Gastroesophageal sphincter (tissue), 3 donors: ENCODE data around the gene EEF2.
A peak's percentile ranks its signal among the peaks of the same experiment; 100 is the strongest.

ENCODE experiments used
- CTCF ChIP-seq, 4 experiments: fragments of 200-600 bp in 2 of 4; fragments of 450-650 bp in 2 of 4; sonication (generic) in 1 of 4; IDR thresholded peaks; one replicate each; pipeline ENCODE4 v1.5.1; 2017 to 2019; ENCODE audit warnings: antibody characterized with exemption in 4 of 4, mild to moderate bottlenecking in 2 of 4, moderate library complexity in 2 of 4
- POLR2A ChIP-seq, 2 donors: fragments of 450-650 bp; IDR thresholded peaks; one replicate each; pipeline ENCODE4 v1.6.1; 2017; ENCODE audit warnings: antibody characterized with exemption in 2 of 2, mild to moderate bottlenecking in 2 of 2, moderate library complexity in 1 of 2
- POLR2AphosphoS5 ChIP-seq: sonication (generic); formaldehyde crosslinking; IDR thresholded peaks from one replicate; pipeline ENCODE4 v1.6.1; 2017; ENCODE audit warnings: antibody characterized with exemption

DNA sequence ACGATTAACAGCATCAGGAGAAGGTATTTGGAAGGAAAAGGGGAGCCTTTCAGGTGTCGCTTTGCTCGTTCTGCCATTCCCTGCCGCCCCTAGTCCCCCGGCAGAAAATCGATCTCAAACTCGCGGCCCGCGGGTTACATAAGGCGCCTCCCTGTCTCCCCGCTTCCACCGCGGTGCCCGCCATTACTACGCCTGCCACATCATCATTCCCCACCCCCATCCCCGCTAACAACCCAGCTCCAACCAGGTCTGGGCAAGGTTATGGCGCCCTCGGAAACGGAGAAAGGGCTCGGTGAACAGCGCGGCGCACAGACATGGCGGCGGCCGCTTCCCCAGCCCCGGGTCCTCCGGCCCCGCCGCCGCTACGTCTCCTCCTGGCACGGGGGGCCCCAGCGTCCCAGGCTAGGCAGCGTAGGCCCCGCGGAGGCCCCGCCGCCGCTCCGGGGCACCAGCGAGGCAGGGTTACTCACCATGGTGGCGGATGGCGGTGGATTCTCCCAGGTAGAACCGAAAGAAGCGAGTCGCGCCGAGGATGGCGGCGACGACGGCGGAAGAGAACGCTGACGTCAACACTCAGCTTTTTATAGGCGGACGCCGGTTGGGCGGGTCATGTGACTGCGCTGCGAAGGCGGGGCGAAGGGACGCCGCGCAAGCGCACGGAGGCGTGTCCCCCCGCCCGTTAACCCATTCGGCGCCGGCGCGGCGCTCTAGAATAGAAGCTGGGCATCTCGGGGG is at the start of gene EEF2:
- TF ChIP-seq CTCF (IDR thresholded peaks at IDR 0.05) (peak in 3 of 4 experiments; percentile 10 to 19 (median 12)), POLR2A (IDR thresholded peaks at IDR 0.05) (peak; percentile 99), POLR2AphosphoS5 (peak; percentile 100)
